ENCODE data around the gene PGAP1. TPM values are rescaled to one million over a fixed set of nuclear protein-coding genes. Genes with fewer than 3 reads are reported as not detected.

Gene PGAP1
- total RNA-seq, 1 experiment from 2014 or later, result 5.8 TPM

- H3K4me1 Mint-ChIP-seq (ENCODE audit: low read depth, unreplicated experiment), result peaks cover 18% of the 10 kb centered on the region
- DNase-seq, result no peak
- no peaks in the 10 kb centered on the region for H3K9me3 Mint-ChIP-seq (ENCODE audit: low read depth, unreplicated experiment)
- no TSS peak for BruUV-seq (replicated peaks)
- intact Hi-C loops (cut with micrococcal nuclease; ENCODE audit: unreplicated experiment), result no loop called here
- H3K36me3 Mint-ChIP-seq (ENCODE audit: insufficient read depth, unreplicated experiment), result peaks cover 30% of the 10 kb centered on the region
- no peaks in the 10 kb centered on the region for H3K27me3 Mint-ChIP-seq (ENCODE audit: unreplicated experiment)
- TF ChIP-seq CTCF (IDR thresholded peaks at IDR 0.05; ENCODE audit: unreplicated experiment), result no peak
- H3K27ac Mint-ChIP-seq (ENCODE audit: unreplicated experiment), result no peak overlapping the region
- CTCF ChIA-PET, result no interaction called here
- H3K4me3 Mint-ChIP-seq (ENCODE audit: low read depth, unreplicated experiment), result no peak overlapping the region
These were observed 124.7 kb downstream of the PGAP1 start for GRCh38 chr2:196801674-196802261.

- Mint-ChIP-seq H3K27me3 (ENCODE audit: unreplicated experiment) (no peaks in the 10 kb centered on the region), H3K36me3 (ENCODE audit: insufficient read depth, unreplicated experiment) (peaks cover 42% of the 10 kb centered on the region), H3K4me3 (ENCODE audit: low read depth, unreplicated experiment) (peak overlapping the region; percentile 91), H3K9me3 (ENCODE audit: low read depth, unreplicated experiment) (no peaks in the 10 kb centered on the region), H3K4me1 (ENCODE audit: low read depth, unreplicated experiment) (peaks cover 18% of the 10 kb centered on the region), H3K27ac (ENCODE audit: unreplicated experiment) (peak overlapping the region; percentile 90)
- CTCF ChIA-PET, result interaction anchor here (0.7 to 1.0 kb wide), 4 partner anchors 25 to 408 kb away, joined by 4 read pairs; no protein-coding TSS in a partner anchor
- no peak for DNase-seq
- intact Hi-C loops (cut with micrococcal nuclease; ENCODE audit: unreplicated experiment), result no loop called here
- no peak for TF ChIP-seq CTCF (IDR thresholded peaks at IDR 0.05; ENCODE audit: unreplicated experiment)
- BruUV-seq (replicated peaks), result TSS peak; percentile 71
These were observed 127.5 kb downstream of the PGAP1 start for GRCh38 chr2:196798980-196799379.

- Mint-ChIP-seq H3K27ac (ENCODE audit: unreplicated experiment) (no peak overlapping the region), H3K9me3 (ENCODE audit: low read depth, unreplicated experiment) (no peaks in the 10 kb centered on the region), H3K36me3 (ENCODE audit: insufficient read depth, unreplicated experiment) (peaks cover 36% of the 10 kb centered on the region), H3K27me3 (ENCODE audit: unreplicated experiment) (no peaks in the 10 kb centered on the region), H3K4me3 (ENCODE audit: low read depth, unreplicated experiment) (no peak overlapping the region), H3K4me1 (ENCODE audit: low read depth, unreplicated experiment) (no peaks in the 10 kb centered on the region)
- no TSS peak for BruUV-seq (replicated peaks)
- DNase-seq, result no peak
- intact Hi-C loops (cut with micrococcal nuclease; ENCODE audit: unreplicated experiment), result no loop called here
- CTCF ChIA-PET, result no interaction called here
- no peak for TF ChIP-seq CTCF (IDR thresholded peaks at IDR 0.05; ENCODE audit: unreplicated experiment)
These were observed 133.6 kb downstream of the PGAP1 start for GRCh38 chr2:196792865-196793264.

- intact Hi-C loops (cut with micrococcal nuclease; ENCODE audit: unreplicated experiment), result no loop called here
- CTCF ChIA-PET, result no interaction called here
- Mint-ChIP-seq H3K9me3 (ENCODE audit: low read depth, unreplicated experiment) (no peaks in the 10 kb centered on the region), H3K27ac (ENCODE audit: unreplicated experiment) (no peak overlapping the region), H3K36me3 (ENCODE audit: insufficient read depth, unreplicated experiment) (peaks cover 28% of the 10 kb centered on the region), H3K4me3 (ENCODE audit: low read depth, unreplicated experiment) (no peak overlapping the region), H3K27me3 (ENCODE audit: unreplicated experiment) (no peaks in the 10 kb centered on the region), H3K4me1 (ENCODE audit: low read depth, unreplicated experiment) (no peaks in the 10 kb centered on the region)
- no TSS peak for BruUV-seq (replicated peaks)
- no peak for TF ChIP-seq CTCF (IDR thresholded peaks at IDR 0.05; ENCODE audit: unreplicated experiment)
- DNase-seq, result no peak
These were observed 142.9 kb downstream of the PGAP1 start for GRCh38 chr2:196783431-196784094.

Other genes with a start within 250 kb of the PGAP1 start
- 63.5 and 70.2 TPM in 2 replicates for gene GTF3C3, start 127.0 kb downstream of the PGAP1 start, total RNA-seq (2022)
- 0.35 and 0.37 TPM in 2 replicates for gene C2orf66, start 117.4 kb downstream of the PGAP1 start, total RNA-seq (2022)

All from Calu3 (cell line).